GM12878 (cell line): Measurements from ENCODE around the gene CTNNA1. TPM values are rescaled to one million over a fixed set of nuclear protein-coding genes. Genes with fewer than 3 reads are reported as not detected.

Experiments used
- ATF7 ChIP-seq: fragments of 450-650 bp; IDR thresholded peaks from 2 replicates; pipeline ENCODE4 v1.6.1; 2016; ENCODE audit warnings: low read depth, mild to moderate bottlenecking
- ETV6 ChIP-seq, 2 experiments: fragments of 450-650 bp in 1 of 2; IDR thresholded peaks in 1 of 2; conservative IDR thresholded peaks in 1 of 2; 2 replicates each; pipeline ENCODE4 v1.6.1; 2014; ENCODE audit warnings: antibody characterized with exemption in 1 of 2, borderline replicate concordance in 1 of 2, low read depth in 1 of 2, mild to moderate bottlenecking in 1 of 2, moderate library complexity in 1 of 2
- FOXM1 ChIP-seq: IDR thresholded peaks from 2 replicates; pipeline ENCODE4 v1.6.1; 2012; ENCODE audit warnings: low read depth, mild to moderate bottlenecking, inconsistent platforms, low read length, moderate library complexity
- REST ChIP-seq: IDR thresholded peaks from 2 replicates; pipeline ENCODE4 v1.6.1; 2012; ENCODE audit warnings: mild to moderate bottlenecking, low read depth, low read length
- polyA plus RNA-seq, 11 experiments: library from polyadenylated mRNA; depleted of rRNA in 4 of 11; unstranded in 6 of 11; stranded (reverse) in 5 of 11; fragments of >200 nt; fragmentation: Nextera tagmentation in 4 of 11; fragmentation: Illumina TruSeq in 1 of 11; extraction: Ambion mirVana in 4 of 11; extraction: Trizol in 1 of 11; gene quantifications; 1 replicate in 1 of 11; 2 replicates in 10 of 11; pipeline versions ENCODE4 v1.2.1 to v1.2.3, GENCODE V29; 2011 to 2016; ENCODE audit warnings: inconsistent platforms in 2 of 11, missing spikeins in 2 of 11, low read depth in 1 of 11
- total RNA-seq, 4 experiments: library from RNA; depleted of rRNA in 3 of 4; stranded (reverse); fragments of >200 nt in 3 of 4; fragmentation: Illumina TruSeq in 1 of 4; extraction: Trizol in 1 of 4; gene quantifications; 2 replicates each; pipeline versions ENCODE4 v1.2.1 to v1.2.3, GENCODE V29; 2013 to 2021
- TF ChIP-seq, protein P1 (sequence below): fragments of 450-650 bp; IDR thresholded peaks from 2 replicates; pipeline ENCODE4 v1.6.1; 2017; ENCODE audit warnings: mild to moderate bottlenecking, moderate library complexity
- TF ChIP-seq, protein P2 (sequence below): fragments of 450-650 bp; IDR thresholded peaks from 2 replicates; pipeline ENCODE4 v1.6.1; 2017; ENCODE audit warnings: mild to moderate bottlenecking, moderate library complexity

CTNNA1 gene
- total and polyA plus RNA-seq, 10 of the 15 experiments (the other 5 are each of a cell fraction or from before 2014, with no cell fraction given) = 32.6 to 104 (median 57.7) TPM

GRCh38 chr5:138716456-138716924 is 36.7 kb upstream of the CTNNA1 start (continued):
- TF ChIP-seq, protein P1, sequence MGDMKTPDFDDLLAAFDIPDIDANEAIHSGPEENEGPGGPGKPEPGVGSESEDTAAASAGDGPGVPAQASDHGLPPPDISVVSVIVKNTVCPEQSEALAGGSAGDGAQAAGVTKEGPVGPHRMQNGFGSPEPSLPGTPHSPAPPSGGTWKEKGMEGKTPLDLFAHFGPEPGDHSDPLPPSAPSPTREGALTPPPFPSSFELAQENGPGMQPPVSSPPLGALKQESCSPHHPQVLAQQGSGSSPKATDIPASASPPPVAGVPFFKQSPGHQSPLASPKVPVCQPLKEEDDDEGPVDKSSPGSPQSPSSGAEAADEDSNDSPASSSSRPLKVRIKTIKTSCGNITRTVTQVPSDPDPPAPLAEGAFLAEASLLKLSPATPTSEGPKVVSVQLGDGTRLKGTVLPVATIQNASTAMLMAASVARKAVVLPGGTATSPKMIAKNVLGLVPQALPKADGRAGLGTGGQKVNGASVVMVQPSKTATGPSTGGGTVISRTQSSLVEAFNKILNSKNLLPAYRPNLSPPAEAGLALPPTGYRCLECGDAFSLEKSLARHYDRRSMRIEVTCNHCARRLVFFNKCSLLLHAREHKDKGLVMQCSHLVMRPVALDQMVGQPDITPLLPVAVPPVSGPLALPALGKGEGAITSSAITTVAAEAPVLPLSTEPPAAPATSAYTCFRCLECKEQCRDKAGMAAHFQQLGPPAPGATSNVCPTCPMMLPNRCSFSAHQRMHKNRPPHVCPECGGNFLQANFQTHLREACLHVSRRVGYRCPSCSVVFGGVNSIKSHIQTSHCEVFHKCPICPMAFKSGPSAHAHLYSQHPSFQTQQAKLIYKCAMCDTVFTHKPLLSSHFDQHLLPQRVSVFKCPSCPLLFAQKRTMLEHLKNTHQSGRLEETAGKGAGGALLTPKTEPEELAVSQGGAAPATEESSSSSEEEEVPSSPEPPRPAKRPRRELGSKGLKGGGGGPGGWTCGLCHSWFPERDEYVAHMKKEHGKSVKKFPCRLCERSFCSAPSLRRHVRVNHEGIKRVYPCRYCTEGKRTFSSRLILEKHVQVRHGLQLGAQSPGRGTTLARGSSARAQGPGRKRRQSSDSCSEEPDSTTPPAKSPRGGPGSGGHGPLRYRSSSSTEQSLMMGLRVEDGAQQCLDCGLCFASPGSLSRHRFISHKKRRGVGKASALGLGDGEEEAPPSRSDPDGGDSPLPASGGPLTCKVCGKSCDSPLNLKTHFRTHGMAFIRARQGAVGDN = no peak
- TF ChIP-seq ATF7 (no peak), REST (no peak), FOXM1 (no peak), ETV6 (conservative IDR thresholded peaks at IDR 0.05 in 1 of 2, IDR thresholded peaks at IDR 0.05 in 1 of 2; ENCODE audit: borderline replicate concordance in 1 of 2, low read depth in 1 of 2) (no peak)
- TF ChIP-seq, protein P2, sequence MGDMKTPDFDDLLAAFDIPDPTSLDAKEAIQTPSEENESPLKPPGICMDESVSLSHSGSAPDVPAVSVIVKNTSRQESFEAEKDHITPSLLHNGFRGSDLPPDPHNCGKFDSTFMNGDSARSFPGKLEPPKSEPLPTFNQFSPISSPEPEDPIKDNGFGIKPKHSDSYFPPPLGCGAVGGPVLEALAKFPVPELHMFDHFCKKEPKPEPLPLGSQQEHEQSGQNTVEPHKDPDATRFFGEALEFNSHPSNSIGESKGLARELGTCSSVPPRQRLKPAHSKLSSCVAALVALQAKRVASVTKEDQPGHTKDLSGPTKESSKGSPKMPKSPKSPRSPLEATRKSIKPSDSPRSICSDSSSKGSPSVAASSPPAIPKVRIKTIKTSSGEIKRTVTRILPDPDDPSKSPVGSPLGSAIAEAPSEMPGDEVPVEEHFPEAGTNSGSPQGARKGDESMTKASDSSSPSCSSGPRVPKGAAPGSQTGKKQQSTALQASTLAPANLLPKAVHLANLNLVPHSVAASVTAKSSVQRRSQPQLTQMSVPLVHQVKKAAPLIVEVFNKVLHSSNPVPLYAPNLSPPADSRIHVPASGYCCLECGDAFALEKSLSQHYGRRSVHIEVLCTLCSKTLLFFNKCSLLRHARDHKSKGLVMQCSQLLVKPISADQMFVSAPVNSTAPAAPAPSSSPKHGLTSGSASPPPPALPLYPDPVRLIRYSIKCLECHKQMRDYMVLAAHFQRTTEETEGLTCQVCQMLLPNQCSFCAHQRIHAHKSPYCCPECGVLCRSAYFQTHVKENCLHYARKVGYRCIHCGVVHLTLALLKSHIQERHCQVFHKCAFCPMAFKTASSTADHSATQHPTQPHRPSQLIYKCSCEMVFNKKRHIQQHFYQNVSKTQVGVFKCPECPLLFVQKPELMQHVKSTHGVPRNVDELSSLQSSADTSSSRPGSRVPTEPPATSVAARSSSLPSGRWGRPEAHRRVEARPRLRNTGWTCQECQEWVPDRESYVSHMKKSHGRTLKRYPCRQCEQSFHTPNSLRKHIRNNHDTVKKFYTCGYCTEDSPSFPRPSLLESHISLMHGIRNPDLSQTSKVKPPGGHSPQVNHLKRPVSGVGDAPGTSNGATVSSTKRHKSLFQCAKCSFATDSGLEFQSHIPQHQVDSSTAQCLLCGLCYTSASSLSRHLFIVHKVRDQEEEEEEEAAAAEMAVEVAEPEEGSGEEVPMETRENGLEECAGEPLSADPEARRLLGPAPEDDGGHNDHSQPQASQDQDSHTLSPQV = no peak
- TF ChIP-seq, all 136 proteins: peak for 0
